MM.1S (cell line): Measurements from ENCODE around the gene OBSCN.

Experiments
- EZH2 ChIP-seq: fragments of 300-600 bp; sonication (generic); optimal IDR thresholded peaks from 2 replicates; pipeline ENCODE3; 2017; ENCODE audit warnings: low read depth, mild to moderate bottlenecking, antibody characterized with exemption, low read length, mixed read lengths
- EZH2phosphoT487 ChIP-seq: fragments of 300-600 bp; sonication (generic); IDR thresholded peaks from 2 replicates; pipeline ENCODE4 v1.6.1; 2018; ENCODE audit warnings: antibody characterized with exemption, low read length
- TF ChIP-seq, protein P1 (sequence below): fragments of 300-600 bp; sonication (generic); IDR thresholded peaks from 2 replicates; pipeline ENCODE4 v1.5.1; 2016; ENCODE audit warnings: antibody characterized with exemption, low read length, mixed read lengths

DNA sequence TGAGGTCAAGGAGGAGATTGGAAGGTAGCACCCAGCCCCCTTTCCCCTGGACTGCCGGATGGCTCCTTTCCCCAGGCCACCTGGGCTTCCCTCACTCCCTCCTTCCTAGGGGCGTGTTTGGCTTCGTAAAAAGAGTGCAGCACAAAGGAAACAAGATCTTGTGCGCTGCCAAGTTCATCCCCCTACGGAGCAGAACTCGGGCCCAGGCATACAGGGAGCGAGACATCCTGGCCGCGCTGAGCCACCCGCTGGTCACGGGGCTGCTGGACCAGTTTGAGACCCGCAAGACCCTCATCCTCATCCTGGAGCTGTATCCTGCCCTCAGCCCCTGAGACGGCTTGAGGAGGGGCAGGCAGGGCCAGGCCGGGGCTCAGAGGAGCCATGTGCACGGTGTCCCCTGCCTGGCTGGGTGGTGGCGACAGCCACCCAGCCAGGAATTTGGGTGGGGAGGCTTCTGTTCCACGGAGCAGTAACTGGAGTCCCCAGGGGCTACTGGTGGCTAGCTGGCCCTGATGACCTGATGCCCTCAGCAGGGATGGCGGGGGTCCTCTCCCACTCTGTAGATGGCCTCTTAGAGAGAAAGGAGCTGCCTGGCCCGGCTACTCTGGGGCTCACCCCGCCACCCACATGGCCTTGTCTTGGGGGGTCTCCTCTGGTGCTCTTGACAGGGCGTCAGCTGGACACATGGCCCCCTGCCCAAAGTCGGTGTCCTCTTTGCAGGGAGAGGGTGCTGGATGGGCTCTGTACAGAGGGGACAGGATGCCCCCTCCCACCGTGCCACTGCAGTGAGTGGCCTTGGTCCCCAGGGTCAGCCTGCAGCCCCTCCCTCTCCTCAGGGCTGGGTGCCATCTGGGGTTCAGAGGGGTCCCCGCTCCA, 159.3 kb downstream of the OBSCN start:
- TF ChIP-seq, protein P1, sequence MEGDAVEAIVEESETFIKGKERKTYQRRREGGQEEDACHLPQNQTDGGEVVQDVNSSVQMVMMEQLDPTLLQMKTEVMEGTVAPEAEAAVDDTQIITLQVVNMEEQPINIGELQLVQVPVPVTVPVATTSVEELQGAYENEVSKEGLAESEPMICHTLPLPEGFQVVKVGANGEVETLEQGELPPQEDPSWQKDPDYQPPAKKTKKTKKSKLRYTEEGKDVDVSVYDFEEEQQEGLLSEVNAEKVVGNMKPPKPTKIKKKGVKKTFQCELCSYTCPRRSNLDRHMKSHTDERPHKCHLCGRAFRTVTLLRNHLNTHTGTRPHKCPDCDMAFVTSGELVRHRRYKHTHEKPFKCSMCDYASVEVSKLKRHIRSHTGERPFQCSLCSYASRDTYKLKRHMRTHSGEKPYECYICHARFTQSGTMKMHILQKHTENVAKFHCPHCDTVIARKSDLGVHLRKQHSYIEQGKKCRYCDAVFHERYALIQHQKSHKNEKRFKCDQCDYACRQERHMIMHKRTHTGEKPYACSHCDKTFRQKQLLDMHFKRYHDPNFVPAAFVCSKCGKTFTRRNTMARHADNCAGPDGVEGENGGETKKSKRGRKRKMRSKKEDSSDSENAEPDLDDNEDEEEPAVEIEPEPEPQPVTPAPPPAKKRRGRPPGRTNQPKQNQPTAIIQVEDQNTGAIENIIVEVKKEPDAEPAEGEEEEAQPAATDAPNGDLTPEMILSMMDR: no peak
- TF ChIP-seq EZH2 (no peak), EZH2phosphoT487 (no peak)
